ENCODE measurements around the gene TAAR9.

DNA sequence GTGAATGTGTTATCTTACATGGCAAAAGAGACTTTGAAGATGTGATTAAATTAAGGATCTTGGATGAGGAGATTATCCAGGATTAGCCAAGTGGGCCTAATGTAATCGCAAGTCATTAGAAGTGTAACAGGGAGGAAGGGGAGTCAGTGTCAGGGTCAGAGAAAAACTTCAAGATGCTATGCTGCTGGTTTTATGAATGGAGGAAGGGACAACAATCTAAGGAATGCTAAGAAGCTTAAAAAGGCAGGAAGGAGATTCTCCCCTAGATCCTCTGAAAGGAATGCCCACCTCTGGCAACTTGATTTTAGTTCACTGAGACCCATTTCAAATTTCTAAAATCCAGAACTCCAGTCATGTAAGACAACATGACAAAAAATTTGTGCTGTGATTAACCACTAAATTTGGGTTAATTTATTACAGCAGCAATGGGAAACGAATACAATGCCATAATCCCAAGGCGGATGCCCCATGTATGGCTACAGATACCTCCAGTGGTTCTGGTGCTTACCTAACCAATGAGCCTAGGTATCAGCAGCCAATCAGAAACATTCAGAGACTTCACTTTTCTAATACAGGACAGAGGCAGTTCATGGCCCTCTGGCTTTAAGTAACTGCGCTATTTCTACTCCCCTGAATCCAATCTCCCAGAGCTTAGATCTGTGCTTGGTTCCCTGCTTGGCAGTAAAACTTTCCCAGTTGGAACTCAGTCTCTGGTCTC lies 10.8 kb downstream of the TAAR9 start:
- no peak for TF ChIP-seq POLR2A (IDR thresholded peaks at IDR 0.05)
- TF ChIP-seq, protein P1, sequence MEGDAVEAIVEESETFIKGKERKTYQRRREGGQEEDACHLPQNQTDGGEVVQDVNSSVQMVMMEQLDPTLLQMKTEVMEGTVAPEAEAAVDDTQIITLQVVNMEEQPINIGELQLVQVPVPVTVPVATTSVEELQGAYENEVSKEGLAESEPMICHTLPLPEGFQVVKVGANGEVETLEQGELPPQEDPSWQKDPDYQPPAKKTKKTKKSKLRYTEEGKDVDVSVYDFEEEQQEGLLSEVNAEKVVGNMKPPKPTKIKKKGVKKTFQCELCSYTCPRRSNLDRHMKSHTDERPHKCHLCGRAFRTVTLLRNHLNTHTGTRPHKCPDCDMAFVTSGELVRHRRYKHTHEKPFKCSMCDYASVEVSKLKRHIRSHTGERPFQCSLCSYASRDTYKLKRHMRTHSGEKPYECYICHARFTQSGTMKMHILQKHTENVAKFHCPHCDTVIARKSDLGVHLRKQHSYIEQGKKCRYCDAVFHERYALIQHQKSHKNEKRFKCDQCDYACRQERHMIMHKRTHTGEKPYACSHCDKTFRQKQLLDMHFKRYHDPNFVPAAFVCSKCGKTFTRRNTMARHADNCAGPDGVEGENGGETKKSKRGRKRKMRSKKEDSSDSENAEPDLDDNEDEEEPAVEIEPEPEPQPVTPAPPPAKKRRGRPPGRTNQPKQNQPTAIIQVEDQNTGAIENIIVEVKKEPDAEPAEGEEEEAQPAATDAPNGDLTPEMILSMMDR (IDR thresholded peaks at IDR 0.05) = no peak

Data from sigmoid colon (tissue), 3 donors.